Prostate gland (tissue), 2 donors: ENCODE data around the gene SPON2. TPM values are rescaled to one million over a fixed set of nuclear protein-coding genes. Genes with fewer than 3 reads are reported as not detected.

Experiments used
- DNase-seq: peaks from one replicate; pipeline ENCODE4 v3.0.0-alpha.2; 2019; ENCODE audit warnings: low spot score
- H3K27ac ChIP-seq, 2 donors: fragments of 200-600 bp; sonication (generic); 2 replicates each; pipeline ENCODE4 v1.5.1; 2017 to 2019
- H3K27me3 ChIP-seq: fragments of 200-600 bp; sonication (generic); replicated peaks from 2 replicates; pipeline ENCODE4 v1.5.1; 2019; ENCODE audit not compliant: insufficient read depth
- H3K36me3 ChIP-seq, 2 donors: fragments of 200-600 bp; sonication (generic); 1 replicate in 1 of 2; 2 replicates in 1 of 2; pipeline versions ENCODE4 v1.5.1 to v1.8.1; 2017 to 2019
- H3K4me1 ChIP-seq: fragments of 200-600 bp; sonication (generic); replicated peaks from 2 replicates; pipeline ENCODE4 v1.5.1; 2019
- H3K4me3 ChIP-seq, 2 donors: fragments of 200-600 bp; sonication (generic); 2 replicates each; pipeline ENCODE4 v1.5.1; 2017 to 2019
- H3K9me3 ChIP-seq: fragments of 200-600 bp; sonication (generic); 2 replicates; pipeline ENCODE4 v1.5.1; 2017
- POLR2A ChIP-seq: fragments of 450-650 bp; IDR thresholded peaks from one replicate; pipeline ENCODE4 v1.6.1; 2016; ENCODE audit warnings: antibody characterized with exemption, mild to moderate bottlenecking
- POLR2AphosphoS5 ChIP-seq: sonication (generic); formaldehyde crosslinking; IDR thresholded peaks from one replicate; pipeline ENCODE4 v1.6.1; 2017; ENCODE audit warnings: antibody characterized with exemption
- WGBS: methylation state at CpG from one replicate; pipeline ENCODE4 v1.1.5; 2018; 5-methylcytosine and 5-hydroxymethylcytosine counted together
- intact Hi-C: fragments of 100-400 bp; cut with DNase I; formaldehyde crosslinking; loops from one replicate; pipeline ENCODE4 v1.14.2; 2022
- total RNA-seq, 2 donors: library from RNA; depleted of rRNA; stranded (reverse); fragments of >200 nt; gene quantifications; one replicate each; pipeline ENCODE4 v1.1.0, GENCODE V29; 2016
- TF ChIP-seq, protein P1 (sequence below), 4 experiments: fragments of 200-600 bp in 2 of 4; fragments of 450-650 bp in 2 of 4; sonication (generic) in 2 of 4; IDR thresholded peaks; 1 replicate in 3 of 4; 2 replicates in 1 of 4; pipeline ENCODE4 v1.5.1; 2016 to 2019; ENCODE audit warnings: antibody characterized with exemption in 4 of 4, mild to moderate bottlenecking in 2 of 4, moderate library complexity in 2 of 4

Gene SPON2
- total RNA-seq, 2 donors from 2014 or later: 107 to 134 TPM

- TF ChIP-seq POLR2AphosphoS5 (no peak), POLR2A (no peak)
- TF ChIP-seq, protein P1, sequence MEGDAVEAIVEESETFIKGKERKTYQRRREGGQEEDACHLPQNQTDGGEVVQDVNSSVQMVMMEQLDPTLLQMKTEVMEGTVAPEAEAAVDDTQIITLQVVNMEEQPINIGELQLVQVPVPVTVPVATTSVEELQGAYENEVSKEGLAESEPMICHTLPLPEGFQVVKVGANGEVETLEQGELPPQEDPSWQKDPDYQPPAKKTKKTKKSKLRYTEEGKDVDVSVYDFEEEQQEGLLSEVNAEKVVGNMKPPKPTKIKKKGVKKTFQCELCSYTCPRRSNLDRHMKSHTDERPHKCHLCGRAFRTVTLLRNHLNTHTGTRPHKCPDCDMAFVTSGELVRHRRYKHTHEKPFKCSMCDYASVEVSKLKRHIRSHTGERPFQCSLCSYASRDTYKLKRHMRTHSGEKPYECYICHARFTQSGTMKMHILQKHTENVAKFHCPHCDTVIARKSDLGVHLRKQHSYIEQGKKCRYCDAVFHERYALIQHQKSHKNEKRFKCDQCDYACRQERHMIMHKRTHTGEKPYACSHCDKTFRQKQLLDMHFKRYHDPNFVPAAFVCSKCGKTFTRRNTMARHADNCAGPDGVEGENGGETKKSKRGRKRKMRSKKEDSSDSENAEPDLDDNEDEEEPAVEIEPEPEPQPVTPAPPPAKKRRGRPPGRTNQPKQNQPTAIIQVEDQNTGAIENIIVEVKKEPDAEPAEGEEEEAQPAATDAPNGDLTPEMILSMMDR (IDR thresholded peaks at IDR 0.05): no peak
- 54% methylated on average over 51 of the region's 52 CpGs for WGBS
- Histone ChIP-seq H3K36me3 (no peaks in the 10 kb centered on the region), H3K4me3 (no peak overlapping the region), H3K4me1 (peaks cover 8% of the 10 kb centered on the region), H3K27me3 (no peaks in the 10 kb centered on the region), H3K9me3 (no peaks in the 10 kb centered on the region), H3K27ac (peak overlapping the region; percentile 26 to 43)
- intact Hi-C loops: no loop called here
- no peak for DNase-seq
Measured at GRCh38 chr4:1194010-1194900, 21.9 kb upstream of the SPON2 start.

DNA sequence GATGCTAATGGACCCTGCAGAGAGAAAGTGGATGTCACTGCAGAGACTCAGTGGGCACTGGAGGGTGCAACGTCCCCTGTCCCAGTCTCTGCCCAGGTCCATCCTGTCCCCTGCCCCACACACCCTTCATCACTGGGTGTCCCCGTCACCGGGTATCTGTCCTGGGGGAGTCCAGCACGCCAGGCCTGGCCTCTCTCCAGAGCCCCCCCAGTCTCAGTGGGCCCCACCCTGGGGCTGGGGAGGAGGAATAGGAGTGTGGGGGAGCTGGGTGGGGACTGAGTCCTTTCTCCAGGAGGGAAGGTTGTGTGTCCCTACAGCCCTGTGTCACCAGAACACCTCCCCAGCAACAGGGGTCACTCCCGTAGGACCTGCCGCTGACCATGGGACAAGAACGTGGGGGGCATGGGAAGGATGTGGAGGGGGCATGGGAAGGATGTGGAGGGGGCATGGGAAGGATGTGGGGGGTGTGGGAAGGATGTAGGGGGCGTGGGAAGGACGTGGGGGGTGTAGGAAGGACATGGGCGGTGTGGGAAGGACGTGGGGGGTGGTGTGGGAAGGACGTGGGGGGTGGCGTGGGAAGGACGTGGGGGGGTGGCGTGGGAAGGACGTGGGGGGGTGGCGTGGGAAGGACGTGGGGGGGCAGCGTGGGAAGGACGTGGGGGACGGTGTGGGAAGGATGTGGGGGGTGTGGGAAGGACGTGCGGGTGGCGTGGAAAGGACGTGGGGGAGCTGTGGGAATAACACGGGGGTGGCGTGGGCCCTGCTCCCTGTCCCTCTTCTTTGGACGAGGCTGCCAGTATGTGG lies 21.0 kb upstream of the SPON2 start:
- Histone ChIP-seq H3K27me3 (no peaks in the 10 kb centered on the region), H3K36me3 (no peaks in the 10 kb centered on the region), H3K4me1 (peaks cover 8% of the 10 kb centered on the region), H3K9me3 (no peaks in the 10 kb centered on the region), H3K4me3 (no peak overlapping the region), H3K27ac (peak overlapping the region; percentile 43 to 62)
- no peak for TF ChIP-seq POLR2A
- TF ChIP-seq POLR2AphosphoS5: no peak
- TF ChIP-seq, protein P1 (IDR thresholded peaks at IDR 0.05): no peak
- 54% methylated on average over 19 of the region's 28 CpGs for WGBS
- DNase-seq: no peak
- intact Hi-C loops: no loop called here

GRCh38 chr4:1192493-1193205 lies 20.3 kb upstream of the SPON2 start:
- WGBS: 49% methylated on average over 13 of the region's 13 CpGs
- intact Hi-C loops: no loop called here
- DNase-seq: peak; percentile 3
- Histone ChIP-seq H3K36me3 (no peaks in the 10 kb centered on the region), H3K27ac (peak overlapping the region; percentile 62 to 71), H3K4me1 (peaks cover 8% of the 10 kb centered on the region), H3K27me3 (no peaks in the 10 kb centered on the region), H3K4me3 (no peak overlapping the region), H3K9me3 (no peaks in the 10 kb centered on the region)
- TF ChIP-seq, protein P1 (IDR thresholded peaks at IDR 0.05): no peak
- TF ChIP-seq POLR2AphosphoS5 (no peak), POLR2A (no peak)

DNA sequence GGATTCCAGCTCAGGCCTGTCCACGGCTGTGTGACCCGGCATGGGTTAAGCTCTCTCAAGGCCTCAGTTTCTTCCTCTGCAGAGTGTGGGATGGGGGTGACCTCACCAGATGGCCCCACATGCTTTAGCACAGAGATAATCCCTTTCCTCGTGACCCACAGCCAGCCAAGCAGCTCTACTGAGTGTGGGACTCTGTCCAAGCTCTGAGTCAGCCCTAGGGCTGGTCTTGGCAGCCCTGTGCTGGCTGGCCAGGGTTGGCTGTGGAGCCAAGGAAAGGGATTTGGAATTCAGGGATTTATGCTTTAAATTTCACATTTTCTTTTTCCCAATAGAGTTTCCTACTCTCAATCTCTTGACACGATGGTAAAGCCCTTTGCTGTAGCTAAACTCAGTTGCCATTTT lies 19.7 kb upstream of the SPON2 start:
- peak; percentile 89 for DNase-seq
- Histone ChIP-seq H3K36me3 (no peaks in the 10 kb centered on the region), H3K4me1 (peaks cover 8% of the 10 kb centered on the region), H3K9me3 (no peaks in the 10 kb centered on the region), H3K27ac (peak overlapping the region; percentile 62 to 71), H3K4me3 (no peak overlapping the region), H3K27me3 (no peaks in the 10 kb centered on the region)
- intact Hi-C loops: no loop called here
- 17% methylated on average over 4 of the region's 4 CpGs for WGBS
- TF ChIP-seq POLR2A (no peak), POLR2AphosphoS5 (peak; percentile 92)
- TF ChIP-seq, protein P1 (IDR thresholded peaks at IDR 0.05): no peak
